ENCODE results near the gene CBR1. TPM values are rescaled to one million over a fixed set of nuclear protein-coding genes. Genes with fewer than 3 reads are reported as not detected.

Gene CBR1
- 21.6 TPM for total RNA-seq

GRCh38 chr21:36069713-36070583 lies at the start of gene CBR1:
Gene CBR1 (plus strand): TSS chr21:36070024. CDS start chr21:36070116, 92 bp downstream.
- no peak for FAIRE-seq
- DNase-seq (ENCODE audit: low spot score in 2 of 2) = peak; percentile 80 to 83

- FAIRE-seq = no peak
- no peak for DNase-seq (ENCODE audit: low spot score in 2 of 2)
Observed at GRCh38 chr21:36021251-36021837, 48.5 kb upstream of the CBR1 start.

GRCh38 chr21:36022427-36023091 lies 47.3 kb upstream of the CBR1 start:
- no peak for FAIRE-seq
- no peak for DNase-seq (ENCODE audit: low spot score in 2 of 2)

GRCh38 chr21:36023092-36023480 lies 46.7 kb upstream of the CBR1 start:
- DNase-seq (ENCODE audit: low spot score in 2 of 2) = no peak
- FAIRE-seq = no peak

DNA sequence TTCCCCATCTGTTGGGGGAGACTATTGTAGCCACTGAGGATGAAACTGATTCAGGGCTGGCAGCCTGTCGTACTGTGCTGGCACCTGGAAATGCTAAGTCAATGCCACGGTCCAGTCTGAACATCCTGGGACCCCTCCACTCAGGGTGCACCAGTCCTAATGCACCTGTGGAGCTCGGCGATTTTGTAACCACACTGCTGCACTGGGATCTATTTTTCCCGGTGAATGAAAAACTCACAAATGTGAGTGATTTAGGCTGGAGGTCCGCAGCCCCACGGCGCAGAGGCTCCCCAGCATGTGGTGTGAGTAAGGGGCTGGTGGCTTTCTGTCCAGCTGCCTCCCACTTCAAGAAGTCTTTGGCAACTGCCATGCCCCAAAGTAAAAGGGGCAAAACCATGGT lies 45.0 kb upstream of the CBR1 start:
- FAIRE-seq (no peak), DNase-seq (ENCODE audit: low spot score in 2 of 2) (no peak)

DNA sequence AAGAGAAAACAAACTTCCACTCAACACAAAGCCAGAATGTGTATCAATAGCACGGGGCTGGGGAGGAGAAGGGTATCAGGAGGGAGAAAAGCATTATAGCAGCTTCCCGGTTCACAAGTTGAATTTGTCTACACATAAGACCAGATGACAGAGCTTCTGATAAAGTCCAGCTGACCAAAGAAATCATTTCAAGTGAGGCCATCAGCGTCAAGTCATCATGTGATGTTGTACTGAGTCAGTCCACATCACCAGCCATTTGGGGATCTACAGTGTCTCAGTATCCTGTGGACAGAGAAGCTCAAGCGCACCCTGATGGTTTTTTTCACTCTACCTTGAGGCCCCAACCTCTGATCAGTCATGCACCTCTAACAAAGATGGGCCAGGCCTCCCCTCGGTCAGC lies 42.5 kb upstream of the CBR1 start:
- FAIRE-seq = no peak

DNA sequence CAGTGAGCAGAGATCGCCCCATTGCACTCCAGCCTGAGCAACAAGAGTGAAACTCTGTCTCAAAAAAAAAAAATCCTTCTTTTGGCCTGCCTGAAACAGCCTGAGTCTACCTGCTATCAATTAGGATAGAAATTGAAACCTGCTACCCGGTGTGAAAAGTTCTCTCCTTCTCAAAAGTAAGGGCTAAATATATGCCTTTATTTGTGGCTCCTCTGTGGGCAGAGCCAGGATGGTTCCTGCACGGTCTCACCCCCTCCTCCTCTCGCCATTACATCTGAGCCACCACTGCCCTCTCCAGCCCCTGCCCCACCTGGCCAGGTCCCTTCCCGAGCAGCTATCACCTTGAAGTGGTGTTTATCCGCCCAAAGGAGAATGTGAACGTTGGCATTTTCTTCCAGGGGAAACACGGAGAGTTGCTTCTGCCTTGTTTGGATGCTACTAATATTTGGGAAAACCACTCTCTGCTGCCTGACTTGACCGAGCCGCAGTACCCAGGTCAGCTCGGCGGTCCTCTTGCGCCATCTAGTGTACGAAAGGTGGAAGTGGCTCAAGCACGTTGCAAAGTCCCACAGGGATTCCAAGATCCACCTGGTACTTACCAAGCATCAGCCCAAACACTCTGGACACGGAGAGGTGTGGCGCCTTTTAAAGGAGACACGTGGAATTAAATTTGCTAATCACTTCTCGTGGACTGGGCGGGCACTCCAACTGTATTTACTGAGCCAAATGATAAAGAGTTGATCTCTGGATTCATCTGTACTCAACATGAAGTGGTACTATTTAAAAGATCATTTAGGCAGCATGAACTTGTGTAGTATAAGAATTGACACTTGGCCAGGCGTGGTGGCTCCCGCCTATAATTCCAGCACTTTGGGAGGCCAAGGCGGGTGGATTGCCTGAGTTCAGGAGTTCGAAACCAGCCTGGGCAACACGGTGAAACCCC lies 41.4 kb upstream of the CBR1 start:
- DNase-seq (ENCODE audit: low spot score in 2 of 2) (peak; percentile 67 to 84), FAIRE-seq (no peak)

More for the DNA sequence above, 42.5 kb upstream of the CBR1 start:
- no peak for DNase-seq (ENCODE audit: low spot score in 2 of 2)

DNA sequence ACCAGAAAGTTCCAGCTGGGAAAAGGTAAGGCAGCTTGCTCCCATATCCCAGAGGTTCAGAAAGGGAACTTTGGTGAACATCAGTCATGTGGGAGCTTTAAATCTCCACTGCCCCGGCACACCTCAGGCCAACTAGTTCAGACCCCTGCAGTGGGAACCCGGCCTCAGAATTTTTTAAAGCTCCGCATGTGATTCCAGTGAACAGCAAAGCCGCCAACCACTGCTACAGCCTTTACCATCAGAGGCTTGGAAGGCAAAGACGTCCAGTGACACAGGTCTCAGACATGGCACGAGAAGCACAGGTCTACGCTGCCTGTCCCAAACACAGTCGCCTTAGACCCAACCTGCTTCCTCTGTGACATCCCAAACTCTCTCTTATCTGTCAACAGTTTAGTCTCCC lies 40.5 kb upstream of the CBR1 start:
- FAIRE-seq (no peak), DNase-seq (ENCODE audit: low spot score in 2 of 2) (no peak)

- DNase-seq (ENCODE audit: low spot score in 2 of 2) = no peak
- no peak for FAIRE-seq
Observed at GRCh38 chr21:36030581-36031189, 39.1 kb upstream of the CBR1 start.

DNA sequence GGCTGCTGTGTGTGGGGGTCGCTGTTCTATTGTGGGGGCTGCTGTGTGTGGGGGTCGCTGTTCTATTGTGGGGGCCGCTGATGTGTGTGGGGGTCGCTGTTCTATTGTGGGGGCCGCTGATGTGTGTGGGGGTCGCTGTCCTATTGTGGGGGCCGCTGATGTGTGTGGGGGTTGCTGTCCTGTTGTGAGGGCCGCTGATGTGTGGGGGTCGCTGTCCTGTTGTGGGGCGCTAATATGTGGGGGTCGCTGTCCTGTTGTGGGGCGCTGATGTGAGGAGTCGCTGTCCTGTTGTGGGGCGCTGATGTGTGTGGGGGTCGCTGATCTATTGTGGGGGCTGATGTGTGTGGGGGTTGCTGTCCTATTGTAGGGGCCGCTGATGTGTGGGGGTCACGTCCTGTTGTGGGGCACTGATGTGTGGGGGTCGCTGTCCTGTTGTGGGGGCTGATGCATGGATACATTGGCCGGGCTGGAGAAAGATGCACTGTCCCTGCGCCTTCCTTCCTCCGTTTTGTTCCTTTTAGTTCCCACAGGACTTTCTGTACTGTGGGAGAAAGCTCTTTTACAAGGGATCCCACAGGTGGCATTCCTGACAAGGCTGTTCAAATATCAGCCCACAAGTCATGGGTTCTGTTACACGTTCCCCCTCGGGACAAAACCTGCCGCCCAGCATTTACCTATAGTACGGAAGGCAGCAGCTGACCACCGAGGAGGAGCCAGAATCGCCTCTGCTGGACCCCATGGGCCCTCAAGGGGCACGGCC lies 37.0 kb upstream of the CBR1 start:
- DNase-seq (ENCODE audit: low spot score in 2 of 2) (no peak), FAIRE-seq (no peak)

- FAIRE-seq (no peak), DNase-seq (ENCODE audit: low spot score in 2 of 2) (no peak)
Observed at GRCh38 chr21:36034211-36034913, 35.5 kb upstream of the CBR1 start.

- FAIRE-seq (no peak), DNase-seq (ENCODE audit: low spot score in 2 of 2) (no peak)
Observed at GRCh38 chr21:36035381-36035791, 34.4 kb upstream of the CBR1 start.

GRCh38 chr21:36038701-36039497 lies 30.9 kb upstream of the CBR1 start:
- FAIRE-seq (no peak), DNase-seq (ENCODE audit: low spot score in 2 of 2) (no peak)

DNA sequence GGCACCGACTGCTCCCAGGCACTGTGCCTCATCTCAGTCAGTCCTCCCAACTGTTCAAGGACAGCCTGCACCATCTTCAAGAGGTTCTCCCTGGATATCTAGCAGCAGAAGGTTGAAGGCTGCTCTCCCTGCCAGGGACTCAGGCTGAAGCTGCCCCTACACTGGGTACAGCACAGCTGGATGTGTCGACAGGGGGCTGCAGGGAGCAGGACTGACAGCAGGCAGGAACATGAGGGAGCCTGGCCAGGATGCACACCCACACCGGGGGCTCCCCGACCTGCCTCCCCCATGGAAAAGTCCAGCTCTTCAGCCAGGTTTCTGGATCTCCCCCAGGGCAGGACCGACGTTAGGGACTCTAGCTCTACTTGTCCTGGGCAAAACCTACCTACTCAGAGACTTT lies 30.0 kb upstream of the CBR1 start:
- no peak for DNase-seq (ENCODE audit: low spot score in 2 of 2)
- no peak for FAIRE-seq

DNA sequence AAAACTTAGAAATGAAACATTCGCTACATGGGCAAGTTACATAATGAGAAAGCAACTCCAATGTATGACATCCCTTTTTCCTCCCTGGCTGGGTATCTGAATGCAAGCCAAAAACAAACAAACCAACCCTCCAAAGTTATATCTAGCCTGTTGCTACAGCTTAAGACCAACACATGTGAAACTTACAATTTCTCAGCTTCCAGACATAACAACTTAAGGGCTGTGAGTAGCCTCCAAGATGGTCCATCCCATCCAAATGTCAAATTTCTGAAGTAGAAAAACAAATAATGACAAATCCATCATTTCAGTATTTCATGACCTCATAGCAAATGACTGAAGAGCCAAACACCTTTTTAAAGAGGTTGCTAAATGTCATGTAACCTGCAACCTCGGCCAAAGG lies 29.4 kb upstream of the CBR1 start:
- DNase-seq (ENCODE audit: low spot score in 2 of 2) (no peak), FAIRE-seq (no peak)

DNA sequence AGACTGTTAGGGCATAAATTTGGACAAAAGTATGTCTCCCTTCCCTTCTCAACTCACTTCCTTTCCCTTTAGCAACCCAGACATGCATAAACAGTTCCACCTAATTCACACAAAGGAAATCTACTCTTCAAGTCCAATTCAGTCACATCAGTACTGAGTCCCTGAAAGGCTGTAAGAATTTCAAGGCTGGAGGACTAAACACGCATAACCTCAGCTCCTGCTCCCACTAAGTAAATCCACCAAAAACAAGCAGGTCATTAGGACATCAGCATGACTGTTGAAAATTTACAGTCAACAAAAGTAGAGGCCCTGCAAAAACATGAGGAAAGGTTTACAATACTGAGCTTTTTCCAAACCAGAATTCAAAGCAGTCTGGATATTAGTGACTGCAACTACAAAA lies 27.9 kb upstream of the CBR1 start:
- DNase-seq (ENCODE audit: low spot score in 2 of 2) = no peak
- FAIRE-seq = no peak

GRCh38 chr21:36044056-36044455 lies 25.8 kb upstream of the CBR1 start:
- DNase-seq (ENCODE audit: low spot score in 2 of 2) = no peak
- no peak for FAIRE-seq

GRCh38 chr21:36045993-36046392 lies 23.8 kb upstream of the CBR1 start:
- FAIRE-seq (no peak), DNase-seq (ENCODE audit: low spot score in 2 of 2) (no peak)

All from frontal cortex (tissue), 4 donors.